NCI-H1694 (cell line): ENCODE measurements around the gene SUPT20HL2.
"Not testable (repeated sequence)": the region's sequence is repeated elsewhere in the genome, so short reads cannot be mapped to it uniquely, and the experiment has no call there.

Source experiments
- DNase-seq: peaks from one replicate; lab custom pipeline; 2025; lab: John Stamatoyannopoulos, UW

Gene SUPT20HL2

DNA sequence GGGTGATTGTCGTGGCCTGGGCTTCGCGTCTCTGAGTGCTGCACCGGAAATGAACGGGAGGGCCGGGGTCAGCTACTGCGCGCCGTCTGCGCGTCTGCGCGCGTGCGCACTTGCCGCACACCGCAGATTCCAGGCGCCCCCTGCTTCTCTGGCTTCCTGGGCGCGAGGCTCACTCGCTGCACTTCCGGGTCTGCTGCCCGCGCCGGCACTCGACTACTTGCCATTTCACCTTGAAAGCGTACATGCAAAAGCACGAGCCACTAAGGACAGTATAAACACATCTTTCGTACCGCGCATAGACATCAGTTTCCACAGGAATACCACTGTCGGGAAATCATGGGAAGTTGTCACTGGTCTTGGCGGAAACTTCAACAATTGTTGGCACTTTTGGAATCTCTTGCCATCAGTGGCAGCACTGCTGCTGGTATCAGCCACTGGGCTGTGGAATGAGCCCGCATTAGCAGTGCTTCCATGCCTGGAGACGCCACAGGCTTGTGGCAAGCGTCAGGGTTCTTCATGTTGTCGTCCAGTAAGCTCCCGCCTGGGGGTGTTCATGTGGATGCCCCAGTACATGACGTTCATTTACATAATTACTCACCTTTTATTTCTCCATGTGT is at the start of gene SUPT20HL2:
TSS of gene SUPT20HL2 (minus strand) at position 51 of the 617 bp plus-strand sequence. CDS start 754 bp downstream, outside the sequence.
- no peak for DNase-seq

DNA sequence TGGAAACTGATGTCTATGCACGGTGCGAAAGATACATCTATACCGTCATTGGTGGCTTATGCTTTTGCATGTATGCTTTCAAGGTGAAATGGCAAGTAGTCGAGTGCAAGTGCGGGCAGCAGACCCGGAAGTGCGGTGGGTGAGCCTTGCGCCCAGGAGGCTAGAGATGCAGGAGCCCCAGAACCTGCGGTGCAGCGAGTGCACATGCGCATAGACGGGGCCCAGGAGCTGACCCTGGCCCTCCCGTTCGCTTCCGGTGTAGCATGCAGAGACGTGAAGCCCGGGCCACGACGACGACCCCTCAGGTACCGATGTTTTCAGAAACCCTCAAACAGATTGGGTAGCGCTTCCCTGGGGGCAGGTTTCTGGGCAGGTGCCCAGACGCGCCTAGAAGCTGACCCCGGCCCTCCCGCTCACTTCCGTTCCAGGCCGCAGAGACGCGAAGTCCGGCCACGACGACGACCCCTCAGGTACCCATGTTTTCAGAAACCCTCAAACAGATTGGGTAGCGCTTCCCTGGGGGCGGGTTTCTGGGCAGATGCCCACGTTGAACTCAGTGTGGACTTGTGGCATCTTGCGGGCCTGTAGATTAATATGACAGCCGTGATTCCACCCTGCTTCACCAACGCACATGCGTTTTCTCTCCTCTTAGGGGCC is 48.3 kb upstream of the SUPT20HL2 start:
- not testable (repeated sequence) for DNase-seq

GRCh38 chrX:24360272-24360671 is 46.4 kb upstream of the SUPT20HL2 start, which contains the start of gene SUPT20HL1:
Gene SUPT20HL1, plus strand, starts transcription at chrX:24360639. Its CDS starts 2,122 bp downstream, at chrX:24362761.
- DNase-seq, result no peak

DNA sequence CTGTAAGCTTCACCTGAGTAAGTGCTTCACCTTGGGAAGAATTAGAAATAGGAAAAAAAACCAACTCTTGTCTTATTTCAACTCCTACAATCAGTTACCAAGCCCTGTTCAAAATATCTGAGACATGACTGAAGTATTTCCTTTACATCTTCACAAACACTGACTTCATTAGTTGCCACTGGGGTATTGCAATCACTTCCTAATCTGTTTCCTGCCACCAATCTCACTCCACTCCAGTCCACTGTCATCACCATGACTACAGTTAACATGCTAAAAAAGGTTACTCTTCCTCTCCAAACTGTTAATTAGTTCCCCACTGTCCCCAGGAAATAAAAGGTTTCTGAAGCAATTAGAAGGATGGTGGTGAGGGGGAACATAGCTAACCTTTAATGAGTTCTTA is 43.2 kb upstream of the SUPT20HL2 start:
- DNase-seq, result no peak

DNA sequence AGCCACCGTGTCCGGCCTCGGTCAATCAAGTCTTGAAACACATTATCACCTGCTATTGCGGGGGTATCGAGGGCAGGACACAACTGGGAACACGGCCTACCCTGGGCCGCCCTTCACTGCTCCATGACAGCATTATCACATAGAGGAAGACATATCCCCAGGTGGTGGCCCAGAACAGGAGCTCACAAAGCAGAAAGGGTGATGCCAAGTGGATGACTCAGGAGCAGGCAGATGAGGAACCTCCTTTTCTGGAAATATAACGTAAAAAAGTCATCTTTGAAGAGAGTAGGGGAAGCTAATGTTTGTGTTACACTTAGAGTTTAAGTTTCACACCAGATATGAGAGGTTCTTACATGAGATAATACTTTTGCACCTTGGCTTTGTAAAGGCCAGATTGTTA is 41.2 kb upstream of the SUPT20HL2 start:
- no peak for DNase-seq

DNA sequence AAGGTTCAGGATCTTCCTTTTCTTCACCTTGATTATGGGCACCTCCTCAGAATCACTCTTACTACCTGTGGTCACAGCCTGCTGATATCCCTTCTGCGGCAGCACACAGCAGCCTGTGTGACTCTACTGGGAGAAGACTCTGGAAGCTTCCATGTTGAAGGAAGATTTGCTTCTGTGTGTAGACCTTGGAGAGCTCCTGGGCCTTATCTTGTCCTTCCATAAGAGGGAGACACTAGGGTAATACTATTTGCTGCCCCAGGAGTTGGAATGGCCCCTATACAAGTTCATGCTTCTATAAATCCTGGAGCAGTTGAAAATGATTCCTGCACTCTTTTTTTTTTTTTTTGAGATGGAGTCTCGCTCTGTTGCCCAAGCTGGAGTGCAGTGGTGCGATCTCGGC is 36.3 kb upstream of the SUPT20HL2 start:
- no peak for DNase-seq

DNA sequence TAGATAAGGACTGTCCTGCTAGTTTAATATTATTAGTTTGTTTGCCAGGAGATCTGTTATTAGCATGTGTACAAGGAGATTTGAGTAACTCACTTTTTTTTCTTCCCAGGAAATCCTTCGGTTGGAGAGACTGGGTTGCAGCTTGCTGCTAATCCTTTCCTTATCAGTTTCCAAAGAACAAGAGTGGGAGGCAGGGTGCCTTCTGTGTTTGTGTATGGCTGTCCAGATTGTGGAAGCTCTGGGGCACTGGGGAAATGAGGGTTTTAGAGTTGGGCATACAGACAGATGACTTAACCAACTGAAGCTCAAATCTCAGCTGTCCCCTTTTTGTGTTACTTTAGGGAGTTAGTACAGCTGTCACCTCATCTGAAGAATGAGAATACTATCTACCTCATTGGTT is 34.0 kb upstream of the SUPT20HL2 start:
- no peak for DNase-seq

DNA sequence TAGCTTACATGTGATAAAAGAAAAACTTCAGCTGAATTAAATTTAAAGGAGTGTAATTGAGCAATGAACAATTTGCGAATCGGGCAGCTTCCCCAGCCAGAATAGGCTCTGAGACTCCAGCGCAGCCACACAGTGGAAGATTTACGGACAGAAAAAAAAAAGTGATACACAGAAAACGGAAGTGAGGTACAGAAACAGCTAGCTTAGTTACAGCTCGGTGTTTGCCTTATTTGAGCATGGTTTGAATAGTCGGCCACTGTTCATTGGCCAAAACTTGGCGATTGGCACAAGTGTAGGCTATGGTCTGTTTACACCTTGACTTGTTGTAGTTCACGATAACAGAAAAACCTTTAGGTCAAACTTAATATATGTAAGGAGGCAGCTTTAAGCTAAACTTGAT is 29.9 kb upstream of the SUPT20HL2 start:
- no peak for DNase-seq

DNA sequence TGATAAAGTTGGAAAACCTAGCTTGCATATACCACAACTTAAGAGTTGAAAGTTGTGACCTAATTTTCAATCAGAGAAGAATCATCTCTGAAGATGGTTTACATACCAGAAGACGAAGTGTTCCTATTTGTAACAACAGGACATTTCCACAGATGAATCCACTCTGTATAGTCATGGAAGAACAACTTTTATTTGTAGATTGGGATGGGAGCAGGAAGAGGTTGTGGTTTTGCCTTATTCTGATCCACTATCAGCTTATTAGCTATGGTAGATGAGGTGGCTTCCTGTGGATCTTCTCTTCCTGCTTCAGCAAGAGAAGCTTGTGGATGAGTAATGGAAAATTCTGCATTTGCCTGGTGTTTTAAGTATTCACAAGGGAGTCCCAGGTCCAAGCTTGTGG is 27.9 kb upstream of the SUPT20HL2 start:
- DNase-seq, result no peak

DNA sequence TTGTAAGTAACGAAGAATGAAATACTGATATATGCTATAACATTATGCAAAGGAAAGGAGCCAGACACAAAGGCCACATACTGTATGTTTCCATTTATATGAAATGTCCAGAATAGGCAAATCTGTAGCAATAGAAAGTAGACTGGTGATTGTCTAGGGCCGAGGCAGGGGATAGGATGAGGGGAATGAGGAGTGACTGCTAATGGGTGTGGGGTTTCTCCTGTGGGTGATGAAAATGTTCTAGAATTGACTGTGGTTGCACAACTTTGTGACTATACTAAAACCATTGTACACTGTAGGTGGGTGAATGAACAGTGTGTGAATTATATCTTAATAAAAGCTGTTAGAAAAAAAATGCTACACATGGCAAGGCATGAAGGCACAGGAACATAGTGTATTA is 26.6 kb upstream of the SUPT20HL2 start:
- DNase-seq, result no peak

DNA sequence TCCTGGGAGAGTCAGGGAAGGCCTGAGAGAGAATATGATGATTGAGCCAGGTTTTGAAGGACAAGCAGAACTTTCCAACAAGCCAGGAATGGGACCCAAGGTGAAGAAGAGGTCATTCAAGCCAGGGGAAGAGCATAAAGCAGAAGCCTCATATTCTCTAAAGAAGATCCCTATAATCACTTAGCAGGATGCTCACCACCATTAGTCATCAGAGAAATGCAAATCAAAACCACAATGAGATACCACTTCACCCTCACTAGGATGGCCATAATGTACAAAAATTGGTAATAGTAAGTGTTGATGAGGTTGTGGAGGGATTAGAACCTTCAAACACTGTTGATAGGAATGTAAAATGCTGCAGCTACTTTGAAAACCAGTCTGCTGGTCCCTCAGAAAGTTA is 26.0 kb upstream of the SUPT20HL2 start:
- DNase-seq, result no peak

DNA sequence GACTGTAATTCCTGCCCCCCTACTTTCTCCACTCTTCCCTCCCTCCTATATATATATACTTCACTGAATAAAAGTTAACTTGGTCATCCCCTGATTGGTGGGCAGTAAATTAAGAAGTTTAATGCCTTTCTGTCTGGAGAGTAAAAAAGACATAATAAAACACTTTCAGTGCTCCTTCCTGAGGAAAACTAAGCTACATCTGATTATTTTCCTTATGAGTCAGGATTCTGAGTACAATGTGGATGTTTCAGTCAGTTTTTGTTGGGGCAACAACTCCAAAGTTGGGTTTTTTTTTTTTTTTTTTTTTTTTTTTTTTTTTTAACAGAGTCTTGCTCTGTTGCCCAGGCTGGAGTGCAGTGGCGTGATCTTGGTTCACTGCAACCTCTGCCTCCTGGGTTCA is 22.0 kb upstream of the SUPT20HL2 start:
- no peak for DNase-seq

DNA sequence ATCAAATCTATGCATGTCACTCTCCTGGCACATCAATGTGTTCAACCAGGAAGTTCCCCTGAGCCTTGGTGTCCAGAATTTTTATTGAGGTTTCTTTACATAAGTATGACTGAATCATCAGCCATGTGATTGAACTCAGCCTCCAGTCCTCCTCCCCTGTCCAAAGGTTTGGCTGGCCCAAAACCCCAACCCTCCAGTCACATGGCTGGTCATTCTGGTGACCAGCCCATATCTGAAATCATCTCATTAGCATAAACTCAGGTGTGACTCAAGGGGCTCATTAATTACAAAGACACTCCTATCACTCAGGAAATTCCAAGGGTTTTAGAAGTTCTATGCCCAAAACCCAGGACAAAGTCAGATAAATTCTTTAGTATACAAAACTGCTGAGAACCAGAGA is 20.6 kb upstream of the SUPT20HL2 start:
- no peak for DNase-seq

GRCh38 chrX:24333371-24333770 is 19.5 kb upstream of the SUPT20HL2 start:
- DNase-seq, result no peak

DNA sequence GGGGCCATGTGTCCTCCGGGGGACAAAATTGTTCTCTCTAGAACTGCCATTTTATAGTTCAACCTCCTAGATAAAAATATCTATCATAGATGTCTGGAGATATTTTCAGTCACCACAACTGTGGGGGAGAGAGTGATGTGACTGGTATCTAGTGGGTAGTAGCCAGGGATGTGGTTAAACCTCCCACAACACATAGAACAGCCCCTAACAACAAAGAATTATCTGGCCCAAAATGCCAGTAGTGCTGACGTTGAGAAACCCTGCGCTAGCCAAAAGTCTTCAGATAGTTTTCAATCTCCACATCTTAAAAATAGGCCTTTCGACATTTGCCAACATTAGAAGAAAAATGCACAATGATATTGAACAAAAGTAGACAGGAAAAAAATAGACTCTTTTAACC is 19.0 kb upstream of the SUPT20HL2 start:
- DNase-seq, result no peak

DNA sequence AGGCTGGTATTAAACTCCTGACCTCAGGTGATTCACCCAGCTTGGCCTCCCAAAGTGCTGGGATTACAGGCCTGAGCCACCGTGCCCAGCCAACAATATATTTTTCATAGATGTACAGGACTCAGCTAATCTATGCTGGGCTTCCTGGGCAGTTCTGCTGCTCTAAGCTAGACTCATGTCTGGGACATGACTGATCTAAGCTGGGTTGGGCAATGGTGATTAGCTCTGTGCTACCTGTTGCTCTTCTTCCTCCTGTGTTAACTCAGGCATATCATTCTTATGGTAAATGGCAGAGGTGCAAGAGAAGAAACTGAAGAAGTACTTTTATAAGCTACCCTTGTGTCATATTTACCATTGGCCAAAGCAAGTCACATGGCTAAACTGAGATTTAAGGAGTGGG is 11.4 kb upstream of the SUPT20HL2 start:
- DNase-seq, result no peak

GRCh38 chrX:24321741-24322395 is 8.0 kb upstream of the SUPT20HL2 start:
- no peak for DNase-seq

DNA sequence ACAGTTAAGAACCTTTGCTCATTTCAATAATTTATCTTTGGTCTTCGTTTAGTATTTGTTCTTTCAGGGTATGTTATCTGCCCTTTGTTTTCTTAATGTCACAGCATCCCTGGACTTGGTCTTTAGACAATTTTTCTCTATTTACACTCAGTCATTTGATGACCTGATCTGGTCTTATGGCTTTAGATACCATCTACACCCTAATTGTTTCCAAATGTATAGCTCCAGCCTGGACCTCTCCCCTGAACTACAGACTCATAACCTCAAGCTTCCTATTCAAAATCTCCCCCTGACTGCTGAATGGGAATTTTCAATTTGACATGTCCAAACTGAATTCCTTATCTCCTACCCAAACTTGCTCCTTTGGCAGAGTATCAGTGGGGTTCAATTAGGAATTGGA is 3.7 kb upstream of the SUPT20HL2 start:
- no peak for DNase-seq

- no peak for DNase-seq
These were observed 2.2 kb upstream of the SUPT20HL2 start for GRCh38 chrX:24316111-24316510.

DNA sequence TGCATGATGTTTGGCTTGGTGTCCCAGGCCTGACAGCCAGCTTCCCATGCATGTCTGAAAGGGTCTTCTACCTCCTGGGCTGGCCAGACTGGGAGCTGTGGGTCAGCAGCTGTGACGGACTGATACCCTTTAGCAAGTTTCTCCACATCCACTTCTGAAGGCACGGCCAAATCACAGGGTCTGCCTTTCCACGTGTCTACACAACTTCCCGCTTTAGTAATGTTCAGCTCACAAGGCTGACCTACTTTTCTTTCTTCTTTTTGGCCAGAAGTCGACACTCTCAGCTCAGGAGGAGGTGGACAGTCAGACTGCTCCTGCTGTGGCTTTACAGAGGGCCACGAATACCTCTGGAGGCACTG is 1.6 kb downstream of the SUPT20HL2 start:
- not testable (repeated sequence) for DNase-seq

DNA sequence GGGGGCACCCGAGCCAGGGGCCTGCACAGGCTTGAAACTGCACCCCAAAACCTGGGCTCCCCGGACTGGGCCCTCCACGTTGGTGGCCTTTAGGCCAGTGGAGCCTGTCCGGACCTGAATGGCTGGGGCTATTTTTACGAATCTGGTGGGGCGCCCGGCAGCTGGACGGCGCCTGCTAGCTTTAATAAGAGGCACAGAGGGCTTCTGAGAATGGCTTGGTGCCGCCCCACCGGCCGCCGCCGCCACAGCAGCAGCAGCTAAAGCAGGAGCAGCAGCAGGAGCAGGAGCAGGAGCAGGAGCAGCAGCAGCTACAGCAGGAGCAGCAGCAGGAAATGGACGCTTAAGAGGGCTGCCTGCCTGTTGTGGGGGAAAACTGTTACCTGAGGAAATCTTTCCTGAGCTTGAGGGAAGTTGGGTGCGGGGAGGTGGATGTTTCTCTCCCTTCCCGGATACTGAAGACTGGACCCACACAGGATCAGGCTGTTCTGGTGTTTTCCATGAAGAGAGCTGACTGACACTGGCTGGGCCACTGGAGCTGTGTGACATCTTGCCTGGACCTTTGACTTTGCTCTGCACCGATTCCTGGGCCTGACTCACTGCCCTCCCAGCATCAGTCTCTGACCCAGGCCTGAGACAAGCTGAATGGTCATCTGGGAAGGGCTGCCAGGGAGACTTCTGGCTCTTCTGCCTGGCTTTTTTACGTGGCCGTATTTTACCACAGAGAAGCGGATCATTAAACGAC is 2.2 kb downstream of the SUPT20HL2 start:
- not testable (repeated sequence) for DNase-seq

- DNase-seq, result not testable (repeated sequence)
These were observed 3.0 kb downstream of the SUPT20HL2 start for GRCh38 chrX:24310916-24311315.
